Measurements from ENCODE around the gene CEACAM21. TPM values are rescaled to one million over a fixed set of nuclear protein-coding genes. Genes with fewer than 3 reads are reported as not detected.

Gene CEACAM21
- total RNA-seq, 1 experiment from 2014 or later, result not detected

GRCh38 chr19:41627966-41628675, 52.2 kb downstream of the CEACAM21 start:
- H4K20me1 ChIP-seq (ENCODE audit: insufficient read depth, low read depth, low read length), result no peaks in the 10 kb centered on the region
- no peak overlapping the region for H3K4me2 ChIP-seq (ENCODE audit: low read depth, low read length, poor library complexity, severe bottlenecking)

More at GRCh38 chr19:41627966-41628675, 52.2 kb downstream of the CEACAM21 start:
- Histone ChIP-seq H3K4me3 (ENCODE audit: low read length) (no peak overlapping the region), H3K27me3 (ENCODE audit: low read length) (no peaks in the 10 kb centered on the region), H2AFZ (ENCODE audit: low read length) (no peak overlapping the region), H3K36me3 (ENCODE audit: insufficient read depth, low read length) (no peaks in the 10 kb centered on the region), H3K9me3 (ENCODE audit: low read length) (no peaks in the 10 kb centered on the region), H3K4me1 (ENCODE audit: low read length) (no peaks in the 10 kb centered on the region), H3K9ac (ENCODE audit: low read length) (no peak overlapping the region), H3K27ac (ENCODE audit: low read length) (no peak overlapping the region), H3K9me2 (replicated peaks; ENCODE audit: insufficient read depth, low read length) (no peaks in the 10 kb centered on the region), H3K79me2 (ENCODE audit: low read length) (no peaks in the 10 kb centered on the region)
- DNase-seq, result no peak

Other genes starting within 250 kb of the CEACAM21 start
- 17.5 and 26.0 TPM in 2 replicates for gene TGFB1, start 222.2 kb upstream of the CEACAM21 start, total RNA-seq (2014; rRNA removed; shearing (Covaris generic); ENCODE audit: low replicate concordance)
- 4.1 and 7.6 TPM in 2 replicates for gene B9D2, start 212.0 kb upstream of the CEACAM21 start, total RNA-seq (2014; rRNA removed; shearing (Covaris generic); ENCODE audit: low replicate concordance)
- 1.3 and 4.9 TPM in 2 replicates for gene TMEM91, start 199.6 kb upstream of the CEACAM21 start, total RNA-seq (2014; rRNA removed; shearing (Covaris generic); ENCODE audit: low replicate concordance)
- gene EXOSC5, start 178.8 kb upstream of the CEACAM21 start, total RNA-seq (2014; rRNA removed; shearing (Covaris generic); ENCODE audit: low replicate concordance), result 67.6 and 74.7 TPM in 2 replicates
- gene BCKDHA, start 178.3 kb upstream of the CEACAM21 start, total RNA-seq (2014; rRNA removed; shearing (Covaris generic); ENCODE audit: low replicate concordance), result 112 and 116 TPM in 2 replicates
- not detected in 2 replicates for gene B3GNT8, start 148.8 kb upstream of the CEACAM21 start, total RNA-seq (2014; rRNA removed; shearing (Covaris generic); ENCODE audit: low replicate concordance)
- gene DMAC2, start 136.3 kb upstream of the CEACAM21 start, total RNA-seq (2014; rRNA removed; shearing (Covaris generic); ENCODE audit: low replicate concordance), result 25.1 and 30.3 TPM in 2 replicates
- gene ERICH4, start 133.0 kb upstream of the CEACAM21 start, total RNA-seq (2014; rRNA removed; shearing (Covaris generic); ENCODE audit: low replicate concordance), result not detected in 2 replicates
- not detected in 2 replicates for gene CEACAM4, start 50.9 kb downstream of the CEACAM21 start, total RNA-seq (2014; rRNA removed; shearing (Covaris generic); ENCODE audit: low replicate concordance)
- not detected in 2 replicates for gene CEACAM7, start 112.1 kb downstream of the CEACAM21 start, total RNA-seq (2014; rRNA removed; shearing (Covaris generic); ENCODE audit: low replicate concordance)
- not detected in 2 replicates for gene CEACAM5, start 132.5 kb downstream of the CEACAM21 start, total RNA-seq (2014; rRNA removed; shearing (Covaris generic); ENCODE audit: low replicate concordance)
- gene CEACAM6, start 179.4 kb downstream of the CEACAM21 start, total RNA-seq (2014; rRNA removed; shearing (Covaris generic); ENCODE audit: low replicate concordance), result not detected in 2 replicates
- not detected in 2 replicates for gene CEACAM3, start 220.4 kb downstream of the CEACAM21 start, total RNA-seq (2014; rRNA removed; shearing (Covaris generic); ENCODE audit: low replicate concordance)

Measured in Karpas-422 (cell line).